Fibroblast of lung (primary cell): Measurements from ENCODE around the gene ATXN1. TPM values are rescaled to one million over a fixed set of nuclear protein-coding genes. Genes with fewer than 3 reads are reported as not detected.

ENCODE experiments used
- DNase-seq, 2 donors: peaks; one replicate each; pipeline versions ENCODE4 v3.0.0 to v3.0.0-alpha.2; 2010; ENCODE audit warnings: low read depth in 2 of 2
- H2AFZ ChIP-seq: 2 replicates; pipeline ENCODE4 v1.5.1; 2012; ENCODE audit warnings: low read length, control low read depth, inconsistent platforms
- H3K27ac ChIP-seq: 2 replicates; pipeline ENCODE4 v1.5.1; 2011; ENCODE audit warnings: low read length, control low read depth; ENCODE audit not compliant: insufficient read depth
- H3K27me3 ChIP-seq: 2 replicates; pipeline ENCODE4 v1.5.1; 2011; ENCODE audit warnings: mild to moderate bottlenecking, low read length; ENCODE audit not compliant: control insufficient read depth, insufficient read depth
- H3K36me3 ChIP-seq: 2 replicates; pipeline ENCODE4 v1.5.1; 2011; ENCODE audit warnings: low read length; ENCODE audit not compliant: control insufficient read depth, insufficient read depth
- H3K4me1 ChIP-seq: 2 replicates; pipeline ENCODE4 v1.5.1; 2011; ENCODE audit warnings: low read length; ENCODE audit not compliant: control insufficient read depth, insufficient read depth; ENCODE audit errors: extremely low read depth
- H3K4me2 ChIP-seq: 2 replicates; pipeline ENCODE4 v1.5.1; 2011; ENCODE audit warnings: low read length, control low read depth; ENCODE audit not compliant: insufficient read depth; ENCODE audit errors: extremely low read depth
- H3K4me3 ChIP-seq, 4 experiments: fragments of 200-600 bp in 1 of 4; sonication (generic) in 1 of 4; replicated peaks in 1 of 4; 2 replicates each; pipeline ENCODE4 v1.5.1; 2011 to 2016; ENCODE audit warnings: low read length in 4 of 4, low read depth in 3 of 4, mild to moderate bottlenecking in 3 of 4, control low read depth in 2 of 4, inconsistent platforms in 1 of 4, mixed read lengths in 1 of 4; ENCODE audit not compliant: insufficient read depth in 1 of 4; ENCODE audit errors: control extremely low read depth in 1 of 4
- H3K79me2 ChIP-seq: 2 replicates; pipeline ENCODE4 v1.5.1; 2012; ENCODE audit warnings: mild to moderate bottlenecking, low read length, inconsistent platforms; ENCODE audit not compliant: control insufficient read depth, insufficient read depth
- H3K9ac ChIP-seq: 2 replicates; pipeline ENCODE4 v1.5.1; 2011; ENCODE audit warnings: mild to moderate bottlenecking, low read length, control low read depth; ENCODE audit not compliant: insufficient read depth
- H3K9me3 ChIP-seq: 2 replicates; pipeline ENCODE4 v1.5.1; 2012; ENCODE audit warnings: low read depth, low read length; ENCODE audit not compliant: control insufficient read depth, insufficient read depth
- H4K20me1 ChIP-seq: 2 replicates; pipeline ENCODE4 v1.5.1; 2011; ENCODE audit warnings: low read length; ENCODE audit not compliant: control insufficient read depth, insufficient read depth; ENCODE audit errors: extremely low read depth
- CTCF ChIP-seq, 2 donors: IDR thresholded peaks in 1 of 2; conservative IDR thresholded peaks in 1 of 2; 1 replicate in 1 of 2; 2 replicates in 1 of 2; pipeline ENCODE4 v1.5.1; 2011 to 2012; ENCODE audit warnings: low read length in 2 of 2, control low read depth in 1 of 2, inconsistent platforms in 1 of 2, low read depth in 1 of 2, mild to moderate bottlenecking in 1 of 2
- EZH2 ChIP-seq: IDR thresholded peaks from 2 replicates; pipeline ENCODE4 v1.5.1; 2012; ENCODE audit warnings: low read length, control low read depth, mild to moderate bottlenecking; ENCODE audit errors: missing control alignments
- polyA minus RNA-seq: library from RNA; depleted of rRNA, polyadenylated mRNA; stranded (reverse); fragments of >200 nt; gene quantifications from 2 replicates; pipeline ENCODE4 v1.2.3, GENCODE V29; 2011; ENCODE audit warnings: low replicate concordance
- polyA plus RNA-seq, 2 donors: library from polyadenylated mRNA; depleted of rRNA in 1 of 2; stranded (reverse) in 1 of 2; unstranded in 1 of 2; fragments of >200 nt; gene quantifications; 2 replicates each; pipeline ENCODE4 v1.2.1, GENCODE V29; 2011 to 2012; ENCODE audit warnings: missing spikeins in 1 of 2
- total RNA-seq: library from RNA; depleted of rRNA; stranded (reverse); fragments of >200 nt; gene quantifications from 2 replicates; pipeline ENCODE4 v1.2.1, GENCODE V29; 2014

Gene ATXN1
- total RNA-seq (26.2 and 40.5 TPM in 2 replicates), polyA plus RNA-seq (10.0 and 15.8 TPM in 2 replicates), polyA minus RNA-seq (13.5 and 17.7 TPM in 2 replicates)
- 9.1 and 15.7 TPM in 2 replicates for polyA plus RNA-seq (2012)

- peak within 1 kb of the TSS; percentile 94 for H3K4me2 ChIP-seq
- H3K27ac ChIP-seq = peak within 1 kb of the TSS; percentile 86
- H4K20me1 ChIP-seq = peaks cover 2% of the 10 kb centered on the region
- H3K27me3 ChIP-seq = no peaks in the 10 kb centered on the region
- no peak for DNase-seq
- H3K9ac ChIP-seq = peak within 1 kb of the TSS; percentile 83
- H3K79me2 ChIP-seq = peaks cover 26% of the 10 kb centered on the region
- no peak for TF ChIP-seq CTCF (conservative IDR thresholded peaks at IDR 0.05 in 1 of 2, IDR thresholded peaks at IDR 0.05 in 1 of 2; ENCODE audit: low read depth in 1 of 2, low read length in 2 of 2)
- TF ChIP-seq EZH2 = no peak
- no peaks in the 10 kb centered on the region for H3K9me3 ChIP-seq
- H3K4me3 ChIP-seq = peak within 1 kb of the TSS; percentile 80 to 93 (median 82)
- peaks cover 2% of the 10 kb centered on the region for H3K36me3 ChIP-seq
- peak within 1 kb of the TSS; percentile 52 for H2AFZ ChIP-seq
- H3K4me1 ChIP-seq = peaks cover 12% of the 10 kb centered on the region
Observed at GRCh38 chr6:16760516-16761470, at the start of gene ATXN1. TSS of gene ATXN1 (minus strand) at chr6:16761460.

GRCh38 chr6:16810411-16810810, 49.2 kb upstream of the ATXN1 start:
- no peak overlapping the region for H3K9ac ChIP-seq
- H3K79me2 ChIP-seq = no peaks in the 10 kb centered on the region
- H2AFZ ChIP-seq = no peak overlapping the region
- no peak for DNase-seq
- H3K9me3 ChIP-seq = no peaks in the 10 kb centered on the region
- TF ChIP-seq EZH2 = no peak
- no peak for TF ChIP-seq CTCF (conservative IDR thresholded peaks at IDR 0.05 in 1 of 2, IDR thresholded peaks at IDR 0.05 in 1 of 2; ENCODE audit: low read depth in 1 of 2, low read length in 2 of 2)
- no peak overlapping the region for H3K4me3 ChIP-seq
- no peak overlapping the region for H3K4me2 ChIP-seq
- no peaks in the 10 kb centered on the region for H4K20me1 ChIP-seq
- H3K27ac ChIP-seq = no peak overlapping the region
- H3K27me3 ChIP-seq = no peaks in the 10 kb centered on the region
- H3K4me1 ChIP-seq = no peaks in the 10 kb centered on the region
- no peaks in the 10 kb centered on the region for H3K36me3 ChIP-seq

GRCh38 chr6:16809753-16810358, 48.6 kb upstream of the ATXN1 start:
- no peak for DNase-seq
- no peak overlapping the region for H2AFZ ChIP-seq
- no peak overlapping the region for H3K4me3 ChIP-seq
- no peak overlapping the region for H3K27ac ChIP-seq
- TF ChIP-seq CTCF (conservative IDR thresholded peaks at IDR 0.05 in 1 of 2, IDR thresholded peaks at IDR 0.05 in 1 of 2; ENCODE audit: low read depth in 1 of 2, low read length in 2 of 2) (no peak), EZH2 (no peak)
- H3K4me1 ChIP-seq = no peaks in the 10 kb centered on the region
- no peaks in the 10 kb centered on the region for H3K9me3 ChIP-seq
- H3K79me2 ChIP-seq = no peaks in the 10 kb centered on the region
- no peak overlapping the region for H3K9ac ChIP-seq
- H3K27me3 ChIP-seq = no peaks in the 10 kb centered on the region
- no peaks in the 10 kb centered on the region for H3K36me3 ChIP-seq
- no peak overlapping the region for H3K4me2 ChIP-seq
- H4K20me1 ChIP-seq = no peaks in the 10 kb centered on the region
